AG10803 (cell line): Measurements from ENCODE around the gene KHSRP.
A peak's percentile ranks its signal among the peaks of the same experiment; 100 is the strongest.

Source experiments
- DNase-seq: peaks from one replicate; pipeline ENCODE4 v3.0.0; 2010; ENCODE audit warnings: low read depth
- H3K4me3 ChIP-seq: 2 replicates; pipeline ENCODE4 v1.5.1; 2011; ENCODE audit warnings: mild to moderate bottlenecking, low read length, control low read depth
- TF ChIP-seq, protein P1 (sequence below): conservative IDR thresholded peaks from 2 replicates; pipeline ENCODE4 v1.5.1; 2011; ENCODE audit warnings: mild to moderate bottlenecking, low read length, control low read depth, inconsistent platforms

KHSRP gene

DNA sequence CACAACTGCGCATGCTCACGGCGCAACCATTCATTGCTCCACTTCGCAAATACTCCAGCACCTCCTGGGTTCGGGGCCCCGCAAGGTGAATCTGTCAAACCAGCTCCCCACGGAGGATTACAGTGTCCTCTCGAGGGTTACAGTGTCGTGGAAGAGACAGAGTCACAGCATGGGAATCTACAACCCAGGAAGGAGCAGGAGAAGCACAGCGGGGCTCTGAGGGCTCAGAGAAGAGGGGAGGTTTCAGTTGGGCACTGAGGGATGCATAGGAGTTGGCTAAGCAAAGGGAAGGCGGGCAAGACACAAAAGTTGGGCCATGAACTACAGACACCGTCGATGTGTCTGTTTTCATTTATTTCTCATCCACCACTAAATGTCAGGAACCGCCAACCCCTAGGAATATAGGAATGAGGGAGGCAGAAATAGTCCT is 30.6 kb downstream of the KHSRP start:
- H3K4me3 ChIP-seq: peak overlapping the region; percentile 73
- no peak for DNase-seq
- TF ChIP-seq, protein P1, sequence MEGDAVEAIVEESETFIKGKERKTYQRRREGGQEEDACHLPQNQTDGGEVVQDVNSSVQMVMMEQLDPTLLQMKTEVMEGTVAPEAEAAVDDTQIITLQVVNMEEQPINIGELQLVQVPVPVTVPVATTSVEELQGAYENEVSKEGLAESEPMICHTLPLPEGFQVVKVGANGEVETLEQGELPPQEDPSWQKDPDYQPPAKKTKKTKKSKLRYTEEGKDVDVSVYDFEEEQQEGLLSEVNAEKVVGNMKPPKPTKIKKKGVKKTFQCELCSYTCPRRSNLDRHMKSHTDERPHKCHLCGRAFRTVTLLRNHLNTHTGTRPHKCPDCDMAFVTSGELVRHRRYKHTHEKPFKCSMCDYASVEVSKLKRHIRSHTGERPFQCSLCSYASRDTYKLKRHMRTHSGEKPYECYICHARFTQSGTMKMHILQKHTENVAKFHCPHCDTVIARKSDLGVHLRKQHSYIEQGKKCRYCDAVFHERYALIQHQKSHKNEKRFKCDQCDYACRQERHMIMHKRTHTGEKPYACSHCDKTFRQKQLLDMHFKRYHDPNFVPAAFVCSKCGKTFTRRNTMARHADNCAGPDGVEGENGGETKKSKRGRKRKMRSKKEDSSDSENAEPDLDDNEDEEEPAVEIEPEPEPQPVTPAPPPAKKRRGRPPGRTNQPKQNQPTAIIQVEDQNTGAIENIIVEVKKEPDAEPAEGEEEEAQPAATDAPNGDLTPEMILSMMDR: no peak

DNA sequence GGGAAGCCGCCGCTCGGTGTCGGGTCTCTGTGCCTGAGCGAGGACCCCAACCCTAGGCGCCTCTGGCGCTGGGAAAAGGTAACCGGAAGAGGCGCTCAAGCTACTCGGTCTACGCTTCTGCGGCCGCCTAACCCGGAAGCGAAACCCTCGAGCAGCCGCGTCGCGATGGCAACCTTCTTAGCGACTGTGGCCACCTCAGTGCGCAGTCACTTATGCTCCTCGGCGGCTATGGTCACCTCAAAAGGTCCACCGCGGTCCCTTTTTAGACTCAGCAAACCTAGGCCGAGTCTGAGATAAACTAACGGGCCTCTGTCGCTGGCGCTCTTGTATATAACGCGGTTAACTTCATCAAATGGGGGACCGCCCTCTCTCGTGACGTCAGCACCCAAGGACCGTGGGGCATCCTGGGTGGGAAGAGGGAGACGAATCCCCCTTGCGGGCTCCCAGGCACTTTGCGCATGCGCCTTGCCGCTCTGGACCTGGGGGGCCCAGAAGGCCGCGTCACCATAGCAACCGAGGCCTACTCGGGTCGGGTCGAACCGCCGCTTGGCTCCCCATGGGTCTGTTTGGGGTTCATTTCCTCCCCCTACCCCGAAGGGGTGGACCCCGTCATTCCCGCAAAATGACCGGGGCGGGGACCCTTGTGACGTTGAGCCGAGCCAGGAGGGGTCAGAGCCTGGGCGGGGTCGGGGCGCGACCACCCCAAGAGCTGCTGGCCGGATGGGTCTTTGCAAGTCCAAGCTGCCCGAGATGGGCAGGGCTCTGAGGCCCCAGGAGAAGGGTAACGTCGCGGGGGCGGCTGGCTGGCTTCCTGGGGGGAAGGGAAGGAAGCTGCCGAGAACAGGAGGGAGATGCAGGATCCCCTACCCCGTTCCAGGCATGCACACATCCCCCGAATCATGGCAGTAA is 31.3 kb downstream of the KHSRP start, which contains the start of gene GTF2F1:
GTF2F1 (minus strand) TSS at position 91 of the 909 bp plus-strand sequence. CDS start 169 bp downstream, outside the sequence.
- peak; percentile 95 for DNase-seq
- peak within 1 kb of the TSS; percentile 73 for H3K4me3 ChIP-seq
- TF ChIP-seq, protein P1: peak; percentile 17; the same call in 1 of the 2 replicates

DNA sequence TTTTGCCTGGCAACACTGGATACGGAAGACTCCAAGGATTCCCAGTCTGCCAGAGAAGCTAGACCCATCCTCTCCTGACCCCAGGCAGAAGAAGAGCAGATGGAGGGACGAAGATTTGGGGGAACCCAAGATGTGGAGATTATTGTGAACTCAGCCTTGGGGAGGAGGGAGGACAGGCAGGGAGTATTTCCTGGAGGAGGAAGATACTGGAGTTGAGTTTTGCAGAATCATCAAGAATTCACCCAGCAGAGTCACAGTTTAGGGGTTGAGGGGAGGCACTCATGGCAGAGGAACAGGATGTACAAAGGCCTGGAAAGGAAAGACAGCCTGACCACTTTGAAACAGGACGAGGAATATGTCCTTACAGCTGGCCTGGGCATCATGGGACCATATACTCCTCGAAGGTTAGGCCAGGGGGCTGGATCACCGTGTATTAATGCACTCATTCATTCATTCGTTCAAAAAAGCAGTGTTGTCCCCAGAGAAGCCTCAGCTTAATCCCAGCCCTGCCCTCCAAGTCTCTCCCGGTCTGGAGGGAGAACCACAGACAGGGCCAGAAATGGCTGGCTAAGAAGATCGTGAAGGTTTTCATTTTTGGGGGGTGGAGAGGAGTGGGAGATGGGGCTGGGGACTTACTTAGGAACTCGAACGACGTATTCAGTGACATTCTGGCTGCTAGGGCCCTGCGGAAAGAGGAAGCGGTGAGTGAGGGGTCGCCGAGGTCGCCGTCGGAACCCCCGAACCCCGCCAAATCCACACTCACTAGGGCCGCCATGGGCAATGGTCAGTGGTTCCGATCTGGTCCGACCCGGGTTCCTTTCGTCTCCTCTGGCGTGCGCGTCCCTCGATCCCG is 32.2 kb downstream of the KHSRP start:
- peak overlapping the region; percentile 73 for H3K4me3 ChIP-seq
- TF ChIP-seq, protein P1: no peak
- DNase-seq: no peak

DNA sequence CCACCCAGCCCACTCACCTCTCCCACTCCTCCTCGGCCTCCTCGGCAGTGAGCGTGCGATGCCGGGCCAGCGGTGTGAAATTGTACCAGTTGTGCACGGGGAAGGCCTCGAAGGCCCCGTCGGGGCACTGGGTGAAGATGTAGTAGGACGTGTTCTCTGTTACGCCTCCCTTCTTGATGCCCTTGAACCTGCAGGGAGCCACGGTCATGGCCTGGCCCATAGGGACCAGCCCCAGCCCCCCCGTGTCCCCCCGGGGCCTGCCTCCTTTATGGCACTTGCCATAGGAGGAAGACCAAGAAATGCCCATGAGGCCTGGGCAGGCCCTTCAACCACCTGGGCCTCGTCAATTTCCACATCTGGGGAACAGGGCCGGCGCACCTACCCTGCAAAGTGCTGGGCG is 37.2 kb downstream of the KHSRP start:
- TF ChIP-seq, protein P1: no peak
- no peak for DNase-seq
- H3K4me3 ChIP-seq: no peak overlapping the region

DNA sequence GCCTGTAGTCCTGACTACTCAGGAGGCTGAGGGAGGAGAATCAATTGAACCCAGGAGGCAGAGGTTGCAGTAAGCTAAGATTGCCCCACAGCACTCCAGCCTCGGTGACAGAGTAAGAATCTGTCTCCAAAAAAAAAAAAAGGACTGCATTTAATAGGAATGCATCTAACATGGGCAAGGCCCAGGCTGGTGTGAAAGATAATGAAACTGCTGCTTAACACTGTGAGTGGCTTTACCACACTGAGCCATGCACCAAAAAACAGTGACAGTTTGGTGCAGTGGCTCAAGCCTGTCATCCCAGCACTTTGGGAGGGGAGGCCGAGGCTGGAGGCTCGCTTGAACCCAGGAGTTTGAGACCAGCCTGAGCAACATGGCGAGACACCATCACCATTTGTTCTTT is 40.2 kb downstream of the KHSRP start:
- TF ChIP-seq, protein P1: no peak
- no peak for DNase-seq
- H3K4me3 ChIP-seq: no peak overlapping the region

DNA sequence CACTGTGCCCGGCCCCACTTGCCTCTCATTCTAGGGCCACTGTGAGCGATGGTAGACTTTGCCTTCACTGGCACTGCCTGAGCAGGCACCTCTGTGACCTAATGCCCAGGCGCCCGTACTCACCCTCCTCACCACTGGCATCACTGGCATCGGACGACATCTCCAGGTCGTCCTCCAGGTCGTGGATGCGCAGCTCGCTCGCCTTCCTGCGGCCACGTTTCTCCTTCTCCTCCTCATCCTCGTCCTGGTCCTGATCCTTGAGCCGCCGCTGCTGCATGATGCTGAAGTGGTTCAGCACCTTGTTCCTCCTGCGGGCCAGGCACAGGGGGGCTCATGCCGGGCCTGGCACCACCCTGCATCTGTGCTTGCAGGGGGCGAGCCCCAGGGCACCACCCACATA is 41.4 kb downstream of the KHSRP start:
- no peak overlapping the region for H3K4me3 ChIP-seq
- TF ChIP-seq, protein P1: no peak
- DNase-seq: no peak
